ENCODE results near the gene PDE3A.

PDE3A gene

DNA sequence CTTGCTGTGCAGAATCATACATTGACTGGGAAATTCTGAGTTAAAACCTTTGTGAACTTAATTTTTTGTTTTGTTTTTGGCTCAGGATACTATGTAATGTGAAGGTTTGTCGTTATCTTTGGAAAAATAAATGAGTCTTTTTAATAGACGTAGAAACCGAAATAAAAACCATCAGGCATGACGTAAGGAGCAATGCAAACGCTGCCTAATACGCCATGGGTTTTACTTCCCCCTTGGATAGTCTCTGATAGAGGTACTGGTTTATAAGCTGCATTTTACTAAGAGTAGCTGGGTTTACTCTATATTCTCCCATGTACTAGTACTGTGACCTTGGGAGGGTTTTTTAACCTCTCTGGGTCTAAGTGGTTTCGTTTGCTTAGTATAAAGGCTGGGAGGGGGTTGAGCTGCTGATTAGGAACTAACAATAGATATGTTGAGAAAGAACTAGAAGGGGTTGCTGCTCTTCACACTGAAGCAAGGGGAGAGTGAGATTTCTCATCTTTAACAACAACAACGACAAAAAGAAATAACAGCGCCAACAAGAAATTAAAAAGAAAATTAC is 260.0 kb downstream of the PDE3A start:
- DNase-seq: no peak

- no peak for DNase-seq
These were observed 260.7 kb downstream of the PDE3A start for GRCh38 chr12:20628999-20629398.

DNA sequence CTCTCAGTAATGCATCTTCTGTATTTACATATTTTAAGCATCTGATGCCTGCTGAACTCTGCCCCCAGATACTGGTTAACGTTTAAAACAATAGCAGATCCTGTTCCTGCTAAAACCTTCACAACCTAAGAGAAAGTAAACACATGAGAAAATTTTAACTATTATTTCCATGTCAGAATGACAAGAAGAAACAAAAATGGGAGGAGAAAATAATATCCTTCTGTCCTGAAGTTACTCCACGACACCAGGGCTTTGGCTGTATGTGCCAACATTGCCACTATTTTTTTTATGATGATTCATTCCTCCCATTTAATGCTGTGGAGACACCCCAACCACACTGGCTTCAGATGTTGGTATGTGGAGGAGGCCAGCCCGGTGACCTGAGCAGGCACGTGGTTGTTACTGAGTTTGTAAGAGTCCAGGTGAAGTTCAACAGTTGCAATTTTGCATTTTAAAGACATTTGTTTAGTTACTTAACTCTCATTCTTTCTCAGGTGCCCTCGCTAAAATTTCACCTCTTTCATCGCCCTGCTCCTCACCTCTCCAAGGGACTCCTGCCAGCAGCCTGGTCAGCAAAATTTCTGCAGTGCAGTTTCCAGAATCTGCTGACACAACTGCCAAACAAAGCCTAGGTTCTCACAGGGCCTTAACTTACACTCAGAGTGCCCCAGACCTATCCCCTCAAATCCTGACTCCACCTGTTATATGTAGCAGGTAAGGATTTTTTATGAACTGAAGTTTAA is 261.2 kb downstream of the PDE3A start:
- DNase-seq: no peak

GRCh38 chr12:20631711-20632110 is 263.4 kb downstream of the PDE3A start:
- no peak for DNase-seq

- DNase-seq: no peak
These were observed 272.8 kb downstream of the PDE3A start for GRCh38 chr12:20641106-20641505.

DNA sequence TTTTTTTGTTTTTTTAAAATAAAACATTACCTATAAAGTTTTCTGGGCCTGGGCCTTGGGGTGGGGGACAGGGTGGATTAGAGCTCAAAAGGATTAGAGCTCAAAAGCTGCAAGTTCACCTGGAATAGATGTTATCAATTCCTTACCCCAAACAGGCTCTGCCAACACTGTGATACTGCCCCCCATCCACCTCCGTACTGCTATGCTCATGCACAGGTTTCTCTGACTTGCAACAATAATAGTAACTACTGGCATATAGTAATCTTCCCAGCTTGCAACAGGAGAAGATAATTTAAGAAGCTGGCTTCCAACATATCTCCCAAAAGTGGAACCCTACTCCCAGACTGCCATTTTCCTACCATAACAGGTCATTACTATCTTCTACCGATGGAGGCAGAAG is 275.5 kb downstream of the PDE3A start:
- DNase-seq: no peak

GRCh38 chr12:20646239-20646827 is 278.0 kb downstream of the PDE3A start:
- DNase-seq: no peak

GRCh38 chr12:20653871-20654270 is 285.5 kb downstream of the PDE3A start:
- no peak for DNase-seq

GRCh38 chr12:20656600-20656999 is 288.3 kb downstream of the PDE3A start:
- DNase-seq: no peak

DNA sequence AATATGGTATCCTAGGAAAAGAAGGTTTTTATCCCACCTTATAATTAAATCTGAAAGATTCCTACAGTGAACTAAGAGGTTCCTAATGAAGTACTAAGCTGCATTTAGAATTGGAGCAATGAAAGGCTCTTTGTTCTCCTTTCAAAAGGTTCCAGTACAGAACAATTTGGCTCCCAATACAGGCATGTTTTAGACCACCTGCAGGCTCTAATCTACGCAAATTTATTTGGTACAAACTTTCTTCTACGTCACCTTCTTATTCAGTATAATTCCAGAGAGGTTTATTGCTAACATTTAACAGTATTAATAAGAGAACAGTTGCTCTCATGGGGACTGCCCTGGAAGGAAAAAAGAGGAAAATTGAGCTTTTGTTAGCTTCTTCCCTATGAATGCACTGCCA is 289.2 kb downstream of the PDE3A start:
- no peak for DNase-seq

DNA sequence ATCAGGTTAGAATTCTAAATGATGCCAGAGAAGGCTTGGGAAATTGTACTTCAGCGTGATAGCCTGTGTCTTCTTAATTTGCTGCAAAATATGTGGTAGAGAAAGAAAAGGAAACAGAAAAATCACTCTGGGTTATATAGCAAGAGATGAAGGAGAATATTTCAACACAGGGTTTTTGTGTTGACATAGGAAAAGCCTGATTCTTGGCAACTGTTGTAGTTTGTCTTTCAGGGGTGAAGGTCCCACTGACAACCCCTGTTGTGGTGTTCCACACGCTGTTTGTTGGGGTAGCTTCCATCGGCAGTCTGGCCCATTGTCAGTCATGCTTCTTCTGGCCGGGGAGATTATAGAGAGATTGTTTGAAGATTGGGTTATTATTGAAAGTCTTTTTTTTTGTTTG is 313.0 kb downstream of the PDE3A start:
- no peak for DNase-seq

- no peak for DNase-seq
These were observed 326.9 kb downstream of the PDE3A start, which contains the start of gene SLCO1C1 for GRCh38 chr12:20695232-20695631. SLCO1C1 (plus strand) TSS chr12:20695332; CDS start chr12:20699577, 4,245 bp downstream.

- DNase-seq: no peak
These were observed 328.0 kb downstream of the PDE3A start for GRCh38 chr12:20696181-20696905.

DNA sequence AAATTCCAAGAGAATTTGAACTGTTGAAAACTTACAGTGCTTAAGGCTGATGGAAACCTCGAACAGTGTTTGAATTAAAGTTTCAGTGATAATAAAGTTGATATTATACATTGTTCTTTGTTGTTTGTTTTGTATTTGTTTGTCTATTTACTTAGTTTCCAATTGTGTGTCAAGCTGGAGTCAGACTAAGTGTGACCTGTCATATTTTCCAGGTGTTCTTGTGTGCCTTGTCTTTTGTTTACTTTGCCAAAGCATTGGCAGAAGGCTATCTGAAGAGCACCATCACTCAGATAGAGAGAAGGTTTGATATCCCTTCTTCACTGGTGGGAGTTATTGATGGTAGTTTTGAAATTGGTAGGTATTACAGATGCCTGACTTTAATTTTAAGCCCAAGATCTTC is 332.8 kb downstream of the PDE3A start:
- no peak for DNase-seq

DNA sequence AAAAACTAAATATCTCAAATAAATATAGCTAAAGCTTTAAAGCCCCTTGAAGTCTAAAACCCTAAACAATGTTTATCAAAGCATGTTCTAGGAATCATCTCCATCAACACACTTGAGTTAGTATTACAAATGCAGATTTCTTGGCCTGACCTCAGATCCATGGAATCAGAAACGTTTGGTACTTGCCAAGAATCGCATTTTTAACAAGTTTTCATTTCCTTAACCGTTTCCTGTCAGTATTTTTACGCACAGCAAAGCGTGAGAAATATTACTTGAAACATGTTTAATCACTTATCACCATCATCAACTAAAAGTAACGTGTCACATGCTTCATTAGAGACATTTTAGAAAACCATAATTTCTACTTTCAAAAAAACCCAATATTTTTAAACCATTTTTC is 336.5 kb downstream of the PDE3A start:
- no peak for DNase-seq

- no peak for DNase-seq
These were observed 343.5 kb downstream of the PDE3A start for GRCh38 chr12:20711846-20712245.

DNA sequence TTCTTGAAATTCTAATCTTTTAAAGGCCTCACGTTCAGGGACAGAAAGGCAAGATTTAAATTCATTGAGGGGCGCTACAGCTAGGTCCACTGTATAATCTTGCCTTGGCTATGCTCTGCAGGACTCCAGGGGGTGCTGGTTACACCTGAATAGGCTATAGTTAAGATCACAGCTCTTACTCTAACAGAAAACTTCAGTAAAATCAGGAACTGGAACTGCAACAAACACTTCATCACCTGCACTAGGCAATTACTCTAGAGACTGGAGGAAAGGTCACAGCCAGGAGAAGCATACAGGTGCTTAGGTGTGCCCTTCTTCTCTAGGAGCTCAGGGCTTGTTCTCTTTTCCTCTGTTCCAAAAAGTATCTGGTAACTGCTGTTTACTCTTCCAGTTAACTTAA is 347.7 kb downstream of the PDE3A start:
- DNase-seq: no peak

GRCh38 chr12:20716985-20717384 is 348.6 kb downstream of the PDE3A start:
- DNase-seq: no peak

DNA sequence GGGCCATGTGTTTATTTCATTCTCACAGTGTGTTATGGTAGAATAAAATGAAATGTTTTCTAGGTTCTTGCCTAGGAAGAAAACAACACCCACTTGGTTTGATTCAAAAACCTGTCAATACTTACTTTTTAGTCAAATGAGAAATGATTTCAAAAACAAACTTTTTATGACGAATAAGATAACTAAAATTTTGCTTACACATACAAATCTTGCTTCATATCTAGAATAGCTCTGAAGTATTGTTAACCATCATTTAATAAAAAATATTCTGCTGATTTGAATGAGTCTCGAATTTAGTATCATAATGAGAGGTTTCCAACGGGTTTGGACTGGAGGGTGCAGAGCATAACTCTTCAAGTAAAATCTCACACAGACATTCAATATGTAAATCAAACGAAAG is 350.0 kb downstream of the PDE3A start:
- no peak for DNase-seq

DNA sequence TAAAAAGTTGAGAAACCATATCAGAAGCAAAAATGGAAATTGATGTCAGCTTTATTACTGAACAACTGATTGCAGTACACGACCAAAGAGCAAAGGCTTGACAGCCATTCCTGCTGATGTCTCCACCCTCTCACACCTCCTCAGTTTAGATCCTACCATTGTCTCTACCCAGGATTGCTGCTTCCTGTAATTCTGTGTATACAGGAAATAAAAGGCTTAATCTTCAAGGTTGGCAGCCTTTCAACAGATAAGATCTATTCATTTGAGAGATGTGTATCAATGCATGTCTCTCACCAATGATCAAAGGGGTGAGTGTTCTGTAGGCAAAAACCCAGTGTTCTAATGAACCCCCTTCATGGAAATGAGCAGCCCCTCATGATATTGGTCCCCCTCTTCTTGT is 353.8 kb downstream of the PDE3A start:
- no peak for DNase-seq

- DNase-seq: no peak
These were observed 362.9 kb downstream of the PDE3A start for GRCh38 chr12:20731274-20731673.
